H9 (cell line): Measurements from ENCODE around the gene SLC22A5. TPM values are rescaled to one million over a fixed set of nuclear protein-coding genes. Genes with fewer than 3 reads are reported as not detected.

Experiments
- DNase-seq: peaks from one replicate; pipeline ENCODE4 v3.0.0-alpha.2; 2017
- H2AFZ ChIP-seq: one replicate; pipeline ENCODE4 v1.6.1; 2013; ENCODE audit warnings: mild to moderate bottlenecking, low read length, control low read depth, moderate library complexity
- H2AK5ac ChIP-seq: 2 replicates; pipeline ENCODE4 v1.6.1; 2013; ENCODE audit warnings: low read length, control low read depth, mixed read lengths; ENCODE audit not compliant: insufficient read length
- H2BK120ac ChIP-seq: one replicate; pipeline ENCODE4 v1.6.1; 2013; ENCODE audit warnings: low read depth, mild to moderate bottlenecking, low read length, control low read depth, inconsistent platforms; ENCODE audit not compliant: poor library complexity, severe bottlenecking
- H2BK12ac ChIP-seq: 2 replicates; pipeline ENCODE4 v1.6.1; 2013; ENCODE audit warnings: low read length, control low read depth, mixed read lengths, low read depth; ENCODE audit not compliant: insufficient read length
- H2BK15ac ChIP-seq: 2 replicates; pipeline ENCODE4 v1.6.1; 2013; ENCODE audit warnings: low read depth, low read length, control low read depth
- H2BK20ac ChIP-seq: one replicate; pipeline ENCODE4 v1.6.1; 2013; ENCODE audit warnings: low read depth, mild to moderate bottlenecking, low read length, control low read depth, inconsistent platforms; ENCODE audit not compliant: poor library complexity, severe bottlenecking
- H2BK5ac ChIP-seq: 2 replicates; pipeline ENCODE4 v1.6.1; 2013; ENCODE audit warnings: low read length, control low read depth, mixed read lengths; ENCODE audit not compliant: insufficient read length
- H3K14ac ChIP-seq: 2 replicates; pipeline ENCODE4 v1.6.1; 2013; ENCODE audit warnings: low read length, control low read depth; ENCODE audit not compliant: insufficient read depth
- H3K18ac ChIP-seq: 2 replicates; pipeline ENCODE4 v1.6.1; 2013; ENCODE audit warnings: low read depth, mild to moderate bottlenecking, mixed read lengths, low read length, control low read depth; ENCODE audit not compliant: insufficient read length
- H3K23ac ChIP-seq: 2 replicates; pipeline ENCODE4 v1.6.1; 2013; ENCODE audit warnings: low read length, control low read depth, mixed read lengths, low read depth; ENCODE audit not compliant: insufficient read length
- H3K23me2 ChIP-seq: 2 replicates; pipeline ENCODE4 v1.6.1; 2013; ENCODE audit warnings: low read depth, mild to moderate bottlenecking, mixed read lengths, low read length, control low read depth; ENCODE audit not compliant: insufficient read length, poor library complexity, severe bottlenecking
- H3K27ac ChIP-seq: 2 replicates; pipeline ENCODE4 v1.5.1; 2013; ENCODE audit warnings: low read length, control low read depth, mixed read lengths, low read depth; ENCODE audit not compliant: insufficient read length
- H3K27me3 ChIP-seq: 2 replicates; pipeline ENCODE4 v1.6.1; 2013; ENCODE audit warnings: low read length, control low read depth, inconsistent platforms; ENCODE audit not compliant: insufficient read depth
- H3K4ac ChIP-seq: 2 replicates; pipeline ENCODE4 v1.6.1; 2013; ENCODE audit warnings: low read depth, mild to moderate bottlenecking, control low read depth, inconsistent platforms, low read length, moderate library complexity
- H3K4me1 ChIP-seq: 2 replicates; pipeline ENCODE4 v1.6.1; 2013; ENCODE audit warnings: low read length, control low read depth, inconsistent platforms; ENCODE audit not compliant: insufficient read depth
- H3K4me2 ChIP-seq: 2 replicates; pipeline ENCODE4 v1.6.1; 2013; ENCODE audit warnings: low read length, control low read depth, mixed read lengths; ENCODE audit not compliant: insufficient read length, insufficient read depth
- H3K56ac ChIP-seq: 2 replicates; pipeline ENCODE4 v1.6.1; 2013; ENCODE audit warnings: low read depth, mild to moderate bottlenecking, mixed read lengths, low read length, control low read depth; ENCODE audit not compliant: insufficient read length
- H3K79me1 ChIP-seq: 2 replicates; pipeline ENCODE4 v1.6.1; 2013; ENCODE audit warnings: low read depth, mild to moderate bottlenecking, moderate library complexity, low read length, control low read depth, inconsistent platforms; ENCODE audit not compliant: insufficient read depth, poor library complexity, severe bottlenecking
- H3K79me2 ChIP-seq: 2 replicates; pipeline ENCODE4 v1.6.1; 2013; ENCODE audit warnings: low read length, control low read depth, inconsistent platforms; ENCODE audit not compliant: insufficient read depth
- H3K9ac ChIP-seq: 2 replicates; pipeline ENCODE4 v1.6.1; 2013; ENCODE audit warnings: low read length, control low read depth, mixed read lengths; ENCODE audit not compliant: insufficient read length; ENCODE audit errors: extremely low read depth
- H3K9me3 ChIP-seq: one replicate; pipeline ENCODE4 v1.6.1; 2013; ENCODE audit warnings: low read depth, low read length, inconsistent platforms; ENCODE audit not compliant: control insufficient read depth
- H3T11ph ChIP-seq: one replicate; pipeline ENCODE4 v1.6.1; 2013; ENCODE audit warnings: mild to moderate bottlenecking, low read length, control low read depth, inconsistent platforms
- H4K20me1 ChIP-seq: one replicate; pipeline ENCODE4 v1.6.1; 2013; ENCODE audit not compliant: control insufficient read depth, insufficient read length, insufficient read depth
- H4K5ac ChIP-seq: 2 replicates; pipeline ENCODE4 v1.6.1; 2013; ENCODE audit warnings: low read depth, mild to moderate bottlenecking, mixed read lengths, low read length, control low read depth; ENCODE audit not compliant: insufficient read length
- H4K8ac ChIP-seq: replicated peaks from 2 replicates; pipeline ENCODE4 v1.6.1; 2013; ENCODE audit warnings: low read length, control low read depth, mixed read lengths, low read depth; ENCODE audit not compliant: insufficient read length
- H4K91ac ChIP-seq: 2 replicates; pipeline ENCODE4 v1.6.1; 2013; ENCODE audit warnings: low read depth, mild to moderate bottlenecking, moderate library complexity, mixed read lengths, low read length, control low read depth; ENCODE audit not compliant: insufficient read length
- H3K27ac Mint-ChIP-seq, 3 experiments: 2 replicates in 2 of 3; 3 replicates in 1 of 3; pipeline ENCODE4 v1.8.0; 2020 to 2021; ENCODE audit warnings: mixed read lengths in 3 of 3, mild to moderate bottlenecking in 1 of 3, moderate library complexity in 1 of 3
- H3K27me3 Mint-ChIP-seq: 2 replicates; pipeline ENCODE4 v1.8.0; 2021; ENCODE audit warnings: low read depth, mild to moderate bottlenecking, moderate library complexity, mixed read lengths
- H3K36me3 Mint-ChIP-seq, 3 experiments: 2 replicates in 2 of 3; 3 replicates in 1 of 3; pipeline ENCODE4 v1.8.0; 2020 to 2021; ENCODE audit warnings: low read depth in 3 of 3, mixed read lengths in 3 of 3; ENCODE audit not compliant: insufficient read depth in 1 of 3
- H3K4me1 Mint-ChIP-seq, 2 experiments: 2 replicates each; pipeline ENCODE4 v1.8.0; 2020; ENCODE audit warnings: mixed read lengths in 2 of 2
- H3K4me3 Mint-ChIP-seq, 2 experiments: 2 replicates in 1 of 2; 3 replicates in 1 of 2; pipeline ENCODE4 v1.8.0; 2020 to 2021; ENCODE audit warnings: mild to moderate bottlenecking in 2 of 2, mixed read lengths in 2 of 2, moderate library complexity in 1 of 2
- H3K9me3 Mint-ChIP-seq, 2 experiments: 2 replicates in 1 of 2; 3 replicates in 1 of 2; pipeline ENCODE4 v1.8.0; 2020; ENCODE audit warnings: mild to moderate bottlenecking in 2 of 2, mixed read lengths in 2 of 2, moderate library complexity in 1 of 2
- CTCF ChIP-seq: fragments of 200-600 bp; sonication (generic); conservative IDR thresholded peaks from 3 replicates; pipeline ENCODE4 v1.8.0; 2021; ENCODE audit warnings: antibody characterized with exemption, mild to moderate bottlenecking
- WGBS: extraction: QIAGEN DNeasy Blood & Tissue Kit; methylation state at CpG from one replicate; pipeline ENCODE4 v1.1.7; 2013; ENCODE audit warnings: missing lambda C conversion rate, low lambda C conversion rate, mixed read lengths; ENCODE audit not compliant: insufficient read length; ENCODE audit errors: extremely low coverage; 5-methylcytosine and 5-hydroxymethylcytosine counted together
- total RNA-seq: library from RNA; stranded (reverse); gene quantifications from 2 replicates; pipeline ENCODE4 v1.2.1, GENCODE V29; 2021

SLC22A5 gene
- total RNA-seq, 1 experiment from 2014 or later, result 3.4 TPM

- Histone ChIP-seq H3K23ac (no peak overlapping the region), H4K91ac (no peak overlapping the region), H2AFZ (no peak overlapping the region), H4K8ac (no peak overlapping the region), H3K18ac (no peak overlapping the region), H2AK5ac (no peak overlapping the region), H2BK120ac (no peak overlapping the region), H2BK12ac (no peak overlapping the region), H3K27ac (no peak overlapping the region), H3K79me2 (no peaks in the 10 kb centered on the region), H3K4me1 (no peaks in the 10 kb centered on the region; the same call in 1 of the 2 replicates), H3K9ac (no peak overlapping the region), H2BK5ac (no peak overlapping the region), H3K79me1 (no peaks in the 10 kb centered on the region), H3K4me2 (no peak overlapping the region), H3T11ph (no peak overlapping the region), H4K5ac (no peak overlapping the region), H4K20me1 (no peaks in the 10 kb centered on the region), H3K14ac (no peak overlapping the region), H3K9me3 (no peaks in the 10 kb centered on the region), H3K56ac (no peak overlapping the region), H3K27me3 (no peaks in the 10 kb centered on the region), H3K23me2 (no peaks in the 10 kb centered on the region), H3K4ac (no peak overlapping the region), H2BK15ac (no peak overlapping the region), H2BK20ac (no peak overlapping the region)
- H3K27me3 Mint-ChIP-seq, result peaks cover 2% of the 10 kb centered on the region; the same call in 1 of the 2 replicates
- WGBS, result no CpG with 5 or more reads among the region's 3 CpGs
- DNase-seq, result no peak
- H3K4me1 Mint-ChIP-seq, result peaks cover 28 to 32% of the 10 kb centered on the region in 2 experiments
- no peak overlapping the region for H3K27ac Mint-ChIP-seq
- no peaks in the 10 kb centered on the region for H3K36me3 Mint-ChIP-seq
- no peak for TF ChIP-seq CTCF
- H3K9me3 Mint-ChIP-seq, result no peaks in the 10 kb centered on the region; a peak in 1 of 5 replicates
- no peak overlapping the region for H3K4me3 Mint-ChIP-seq
These were observed 54.0 kb downstream of the SLC22A5 start for GRCh38 chr5:132423438-132423898.
